Left lung (tissue), 10 donors: ENCODE results near the gene NANOS3. TPM values are rescaled to one million over a fixed set of nuclear protein-coding genes. Genes with fewer than 3 reads are reported as not detected.

Source experiments
- ATAC-seq: fragments of 200-7000 bp; cut with Tn5 transposase; one replicate; pipeline ENCODE4 v1.9.1; 2020; ENCODE audit warnings: moderate library complexity
- DNase-seq, 4 donors: peaks; one replicate each; pipeline ENCODE4 v3.0.0-alpha.2; 2013 to 2020
- H3K27ac ChIP-seq, 2 donors: fragments of 200-600 bp; sonication (generic) in 1 of 2; one replicate each; pipeline versions ENCODE4 v1.5.0 to v1.8.0; 2020 to 2021
- H3K27me3 ChIP-seq, 2 donors: fragments of 200-600 bp; sonication (generic) in 1 of 2; one replicate each; pipeline versions ENCODE4 v1.5.0 to v1.8.0; 2020 to 2021
- H3K36me3 ChIP-seq, 2 donors: fragments of 200-600 bp; sonication (generic) in 1 of 2; one replicate each; pipeline versions ENCODE4 v1.5.0 to v1.8.0; 2020 to 2021
- H3K4me1 ChIP-seq, 2 donors: fragments of 200-600 bp; one replicate each; pipeline ENCODE4 v1.8.0; 2021
- H3K4me3 ChIP-seq, 2 donors: fragments of 200-600 bp; sonication (generic) in 1 of 2; one replicate each; pipeline versions ENCODE4 v1.5.0 to v1.8.0; 2020 to 2021; ENCODE audit warnings: mild to moderate bottlenecking in 1 of 2
- H3K9me3 ChIP-seq, 2 donors: fragments of 200-600 bp; sonication (generic) in 1 of 2; one replicate each; pipeline versions ENCODE4 v1.5.0 to v1.8.0; 2020 to 2021
- CTCF ChIP-seq, 2 donors: fragments of 200-600 bp; sonication (generic) in 1 of 2; IDR thresholded peaks; one replicate each; pipeline versions ENCODE4 v1.5.0 to v1.8.0; 2021; ENCODE audit warnings: antibody characterized with exemption in 2 of 2
- intact Hi-C, 2 donors: fragments of 100-400 bp; cut with DNase I; formaldehyde crosslinking; loops; one replicate each; pipeline versions ENCODE4 v1.11.2 to v1.14.2; 2022
- polyA plus RNA-seq, 6 donors: library from polyadenylated mRNA; unstranded; fragments of 120-200 nt; gene quantifications; one replicate each; pipeline ENCODE4 v1.2.1, GENCODE V29; 2013; ENCODE audit not compliant: insufficient read length in 6 of 6
- total RNA-seq, 2 donors: library from RNA; stranded (reverse); fragmentation: NEBNext Ultra II Directional; extraction: Animal tissue kit (Norgen Biotek cat#: 25700); gene quantifications; one replicate each; pipeline ENCODE4 v1.2.1, GENCODE V29; 2021
- donor health status: DM: no; HTN: yes; CAD: no.
- donor health status: DM: no; HTN: no; CAD: no.

NANOS3 gene
- total and polyA plus RNA-seq, 8 donors, result 0.89 to 3.1 (median 1.8) TPM

DNA sequence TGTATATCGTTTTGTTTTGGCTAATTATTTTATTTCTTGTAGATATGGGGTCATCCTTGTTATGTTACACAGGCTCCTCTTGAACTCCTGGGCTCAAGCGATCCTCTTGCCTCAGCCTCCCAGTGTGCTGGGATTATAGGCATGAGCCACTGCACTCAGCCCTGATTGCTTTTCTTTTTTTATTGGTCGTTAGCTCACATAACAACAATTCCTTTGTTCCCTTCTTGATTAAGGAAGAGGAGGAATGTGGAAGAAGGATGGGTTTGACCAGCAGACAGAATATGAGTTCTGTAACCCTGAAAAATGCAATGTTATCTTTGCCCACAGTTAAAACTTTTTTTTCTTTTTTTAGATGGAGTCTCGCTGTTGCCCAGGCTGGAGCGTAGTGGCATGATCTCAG is 17.6 kb downstream of the NANOS3 start:
- Histone ChIP-seq H3K4me3 (no peak overlapping the region), H3K9me3 (no peaks in the 10 kb centered on the region), H3K36me3 (no peaks in the 10 kb centered on the region), H3K27me3 (no peaks in the 10 kb centered on the region), H3K27ac (no peak overlapping the region), H3K4me1 (no peaks in the 10 kb centered on the region)
- no peak for TF ChIP-seq CTCF (IDR thresholded peaks at IDR 0.05)
- no peak for DNase-seq
- ATAC-seq, result no peak
- intact Hi-C loops, result no loop called here

GRCh38 chr19:13896227-13896626 is 19.3 kb downstream of the NANOS3 start:
- H3K27ac ChIP-seq, result no peak overlapping the region
- H3K9me3 ChIP-seq, result no peaks in the 10 kb centered on the region
- intact Hi-C loops, result no loop called here
- ATAC-seq, result no peak
- H3K27me3 ChIP-seq, result no peaks in the 10 kb centered on the region
- DNase-seq, result no peak
- no peak overlapping the region for H3K4me3 ChIP-seq
- TF ChIP-seq CTCF (IDR thresholded peaks at IDR 0.05), result no peak
- no peaks in the 10 kb centered on the region for H3K36me3 ChIP-seq
- no peaks in the 10 kb centered on the region for H3K4me1 ChIP-seq

GRCh38 chr19:13899393-13899792 is 22.5 kb downstream of the NANOS3 start:
- ATAC-seq (no peak), DNase-seq (no peak)
- Histone ChIP-seq H3K4me1 (no peaks in the 10 kb centered on the region), H3K27me3 (no peaks in the 10 kb centered on the region), H3K36me3 (no peaks in the 10 kb centered on the region), H3K27ac (no peak overlapping the region), H3K9me3 (no peaks in the 10 kb centered on the region), H3K4me3 (no peak overlapping the region)
- intact Hi-C loops, result no loop called here
- TF ChIP-seq CTCF (IDR thresholded peaks at IDR 0.05), result no peak

GRCh38 chr19:13899912-13900584 is 23.1 kb downstream of the NANOS3 start:
- Histone ChIP-seq H3K4me1 (no peaks in the 10 kb centered on the region), H3K9me3 (no peaks in the 10 kb centered on the region), H3K36me3 (no peaks in the 10 kb centered on the region), H3K27me3 (no peaks in the 10 kb centered on the region), H3K27ac (no peak overlapping the region), H3K4me3 (no peak overlapping the region)
- intact Hi-C loops, result no loop called here
- ATAC-seq (no peak), DNase-seq (no peak)
- no peak for TF ChIP-seq CTCF (IDR thresholded peaks at IDR 0.05)

DNA sequence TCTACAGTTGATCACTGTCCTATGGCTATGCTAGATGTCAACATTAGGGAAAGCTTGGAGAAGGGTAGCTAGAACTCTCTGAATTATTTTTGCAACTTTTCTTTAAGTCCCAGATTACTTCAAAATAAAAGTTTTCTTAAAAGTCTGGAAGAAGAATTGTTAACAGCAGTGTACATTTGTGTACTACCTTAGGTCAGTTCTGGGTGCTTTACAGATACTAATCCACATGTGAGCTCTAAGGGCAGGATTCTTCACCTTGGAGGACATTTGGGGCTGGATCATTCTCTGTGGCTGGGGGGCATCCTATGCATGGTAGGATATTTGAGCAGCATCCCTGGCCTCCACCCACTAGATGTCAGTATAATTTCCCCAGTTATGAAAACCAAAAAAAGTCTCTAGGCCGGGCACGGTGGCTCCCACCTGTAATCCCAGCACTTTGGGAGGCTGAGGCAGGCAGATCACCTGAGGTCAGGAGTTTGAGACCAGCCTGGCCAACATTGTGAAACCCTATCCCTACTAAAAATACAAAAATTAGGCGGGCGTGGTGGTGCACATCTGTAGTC is 26.1 kb downstream of the NANOS3 start:
- intact Hi-C loops, result no loop called here
- DNase-seq (no peak), ATAC-seq (no peak)
- no peaks in the 10 kb centered on the region for H3K36me3 ChIP-seq
- TF ChIP-seq CTCF (IDR thresholded peaks at IDR 0.05), result peak in 1 of 2 donors; percentile 24
- H3K4me3 ChIP-seq, result no peak overlapping the region
- H3K9me3 ChIP-seq, result no peaks in the 10 kb centered on the region
- H3K27me3 ChIP-seq, result no peaks in the 10 kb centered on the region
- peaks cover 3 to 19% of the 10 kb centered on the region in 2 donors for H3K4me1 ChIP-seq
- no peak overlapping the region for H3K27ac ChIP-seq
